Right renal pelvis (tissue), 4 donors: Measurements from ENCODE around the gene LIN28A. TPM values are rescaled to one million over a fixed set of nuclear protein-coding genes. Genes with fewer than 3 reads are reported as not detected.
"Not testable (repeated sequence)": the region's sequence is repeated elsewhere in the genome, so short reads cannot be mapped to it uniquely, and the experiment has no call there.

ENCODE experiments used
- DNase-seq, 4 donors: peaks; one replicate each; pipeline ENCODE4 v3.0.0-alpha.2; 2013; ENCODE audit warnings: low read depth in 4 of 4, low spot score in 3 of 4, missing footprints in 1 of 4
- polyA plus RNA-seq, 4 donors: library from polyadenylated mRNA; unstranded; fragments of 120-200 nt; gene quantifications; one replicate each; pipeline ENCODE4 v1.2.1, GENCODE V29; 2013; ENCODE audit not compliant: insufficient read length in 4 of 4

LIN28A gene
- polyA plus RNA-seq, 4 donors, result 0.04 to 0.09 (median 0.06) TPM

DNA sequence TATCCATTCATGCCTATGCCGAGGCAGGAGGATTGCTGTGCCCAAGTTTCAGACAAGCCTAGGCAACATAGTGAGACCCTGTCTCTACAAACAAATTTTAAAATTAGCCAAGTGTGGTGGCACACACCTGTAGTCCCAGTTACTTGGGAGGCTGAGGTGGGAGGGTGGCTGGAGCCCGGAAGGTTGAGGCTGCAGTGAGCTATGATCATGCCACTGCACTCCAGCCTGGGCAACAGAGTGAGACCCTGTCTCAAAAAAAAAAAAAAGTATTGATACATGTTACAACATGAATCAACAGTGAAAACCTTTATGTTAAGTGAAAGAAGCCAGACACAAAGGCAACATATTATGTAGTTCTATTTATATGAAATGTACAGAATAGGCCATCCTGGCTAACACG is 25.6 kb upstream of the LIN28A start:
- DNase-seq, result not testable (repeated sequence)

DNA sequence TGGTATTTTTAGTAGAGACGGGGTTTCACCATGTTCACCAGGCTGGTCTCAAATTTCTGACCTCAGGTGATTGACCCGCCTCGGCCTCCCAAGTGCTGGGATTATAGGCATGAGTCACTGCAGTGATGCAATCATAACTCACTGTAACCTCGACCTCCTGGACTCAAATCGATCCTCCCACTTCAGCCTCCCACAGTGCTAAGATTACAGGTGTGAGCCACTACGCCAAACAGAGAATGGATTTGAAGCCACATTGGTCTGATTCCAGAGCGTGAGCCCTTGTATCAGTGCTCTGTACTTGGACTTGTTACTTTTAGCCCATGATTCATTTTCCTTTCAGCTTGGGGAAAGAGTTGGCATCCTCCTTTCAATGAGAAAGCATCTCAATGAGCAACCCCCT is 23.2 kb upstream of the LIN28A start:
- no peak for DNase-seq

DNA sequence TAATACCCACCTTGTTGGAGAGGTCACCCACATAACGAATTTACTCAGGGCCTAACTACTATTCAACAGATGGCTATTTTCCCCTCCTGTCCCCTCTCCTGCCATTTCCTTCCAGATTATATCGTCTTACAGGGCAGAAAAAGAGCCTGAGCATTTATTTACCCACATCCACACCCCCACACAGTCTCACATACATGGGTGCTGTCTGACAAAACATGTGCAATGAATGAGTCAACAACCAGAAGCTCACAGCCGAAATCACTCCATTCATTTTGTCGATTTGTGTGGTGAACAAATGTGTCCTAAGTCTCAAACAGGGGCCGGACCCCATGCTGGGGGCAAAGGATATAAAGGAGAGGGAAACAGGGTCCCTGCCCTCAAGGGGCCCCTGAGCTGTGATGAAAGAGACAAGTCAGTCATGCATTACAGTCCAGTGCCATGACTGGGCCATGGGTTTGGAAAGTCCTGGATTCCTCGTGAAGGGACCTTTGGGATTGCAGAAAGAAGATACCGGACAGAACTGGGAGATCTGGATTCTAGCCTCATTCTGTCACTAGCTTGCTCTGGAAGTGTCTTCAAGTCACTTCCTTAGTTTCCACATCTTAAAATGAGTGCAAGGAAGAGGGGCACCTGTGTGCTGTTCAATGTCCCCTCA is 21.7 kb upstream of the LIN28A start:
- no peak for DNase-seq

DNA sequence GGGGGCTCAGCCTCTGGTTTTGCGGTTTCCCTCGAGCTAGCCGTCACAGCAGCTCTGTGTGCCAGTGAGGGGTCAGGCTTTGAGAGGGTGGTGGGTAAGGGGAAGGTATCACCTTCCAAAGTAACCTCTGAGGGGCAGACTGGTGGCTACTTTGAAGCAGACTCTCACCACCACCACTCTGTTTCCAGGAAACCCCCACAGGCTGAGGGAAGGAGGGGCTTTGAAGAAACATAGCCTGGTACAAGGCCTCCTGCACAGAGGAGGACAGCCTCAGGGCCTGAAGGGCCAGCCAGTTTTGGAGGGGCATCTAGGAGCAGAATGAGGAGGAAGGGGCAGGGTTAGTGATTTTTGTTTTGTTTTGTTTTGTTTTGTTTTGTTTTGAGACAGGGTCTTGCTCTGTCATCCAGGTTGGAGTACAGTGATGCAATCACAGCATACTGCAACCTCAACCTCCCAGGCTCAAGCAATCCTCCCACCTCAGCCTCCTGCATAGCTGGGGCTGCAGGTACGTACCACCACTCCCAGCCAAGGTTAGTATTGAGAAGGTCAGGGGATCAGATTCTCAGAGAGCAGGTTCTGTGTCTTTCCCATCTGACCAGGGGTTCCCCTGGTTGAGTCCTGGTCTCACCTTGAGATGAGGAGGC is 20.9 kb upstream of the LIN28A start:
- DNase-seq, result no peak

DNA sequence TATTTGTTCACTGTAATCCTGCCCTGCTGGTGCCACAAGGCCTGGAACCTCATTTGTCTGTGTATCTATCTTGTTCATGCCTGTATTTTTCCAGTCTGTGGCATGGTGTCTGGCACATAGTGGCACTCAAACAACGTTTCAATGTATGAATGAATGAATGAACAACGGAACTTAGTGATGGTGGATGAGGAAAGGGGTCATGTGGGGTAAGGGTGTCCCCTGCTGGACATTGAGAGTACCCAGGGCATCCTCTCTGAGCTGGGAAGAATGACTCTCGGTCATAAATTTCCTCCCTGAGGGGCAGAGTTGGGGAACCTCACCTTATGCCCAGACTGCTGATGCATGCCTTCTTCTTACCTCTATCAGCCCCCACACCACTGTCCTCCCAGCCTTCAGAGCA is 19.2 kb upstream of the LIN28A start:
- no peak for DNase-seq

DNA sequence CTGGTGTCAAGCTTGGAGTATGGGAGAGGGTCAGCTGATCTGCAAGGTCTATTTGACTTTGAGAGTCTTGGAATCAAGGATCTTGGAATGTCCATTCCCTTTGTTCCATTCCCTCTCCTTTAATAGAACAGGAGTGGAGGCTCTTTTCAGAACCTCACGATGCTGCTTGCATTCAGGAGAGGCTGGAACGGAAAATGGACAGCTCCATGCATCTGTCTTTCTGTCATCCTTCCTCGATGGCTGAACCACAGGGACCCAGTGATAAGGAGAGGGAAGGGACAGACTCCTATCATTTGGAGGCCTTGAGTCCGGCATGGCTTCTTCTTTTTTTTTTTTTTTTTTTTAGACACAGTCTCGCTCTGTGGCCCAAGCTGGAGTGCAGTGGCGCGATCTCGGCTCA is 14.9 kb upstream of the LIN28A start:
- no peak for DNase-seq

DNA sequence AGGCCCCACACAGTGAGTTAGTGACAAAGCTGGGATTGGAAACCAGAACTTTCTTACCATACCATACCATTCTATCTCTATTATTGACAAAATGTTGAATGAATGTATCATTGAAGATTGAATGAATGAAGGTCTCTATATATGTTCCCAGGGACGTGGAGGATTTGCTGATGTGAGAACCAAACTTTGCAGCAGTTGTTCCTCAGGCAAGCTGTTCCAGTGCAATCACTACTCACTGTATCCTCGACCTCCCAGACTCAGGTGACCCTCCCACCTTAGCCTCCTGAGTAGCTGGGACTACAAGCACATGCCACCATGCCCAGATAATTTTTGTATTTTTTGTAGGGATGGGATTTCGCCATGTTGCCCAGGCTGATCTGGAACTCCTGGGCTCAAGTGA is 11.6 kb upstream of the LIN28A start:
- no peak for DNase-seq

DNA sequence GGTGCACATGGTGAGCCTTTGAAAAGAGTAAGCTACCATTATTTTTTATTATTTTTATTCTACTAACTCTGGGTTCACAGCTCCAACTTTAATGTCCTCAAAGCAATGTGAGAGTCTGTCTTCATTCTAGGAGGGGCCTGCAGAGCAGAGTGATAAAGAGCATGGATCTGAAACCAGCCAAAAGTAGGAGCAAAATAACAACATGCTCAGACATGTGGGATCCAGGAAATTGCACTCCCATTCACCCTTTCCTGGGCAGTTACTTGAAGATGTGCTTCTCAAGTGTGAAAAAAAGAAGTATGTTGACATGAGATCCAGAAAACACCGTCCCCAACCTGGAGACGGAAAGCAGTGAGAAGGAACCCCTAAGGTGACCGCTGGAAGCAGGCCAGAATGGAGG is 8.7 kb upstream of the LIN28A start:
- DNase-seq, result no peak

DNA sequence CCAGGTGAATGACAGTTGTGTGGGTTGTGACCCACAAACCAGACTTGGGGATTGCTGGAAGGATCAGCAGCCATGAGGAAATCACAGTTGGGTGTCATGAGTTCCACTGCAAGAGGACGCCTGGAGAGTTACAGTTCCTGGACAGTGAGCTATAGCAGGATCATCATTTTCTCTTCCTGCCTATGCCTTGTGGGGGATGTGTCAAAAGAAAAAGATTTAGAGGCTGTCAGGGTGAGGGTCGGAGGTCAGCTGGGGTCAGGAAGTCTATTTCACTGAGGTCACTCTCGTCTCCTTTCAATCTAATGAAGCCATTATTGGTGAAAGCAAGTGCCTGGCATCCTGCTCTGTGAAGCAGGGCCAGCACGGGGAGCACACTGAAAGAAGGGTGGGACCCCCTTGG is 7.0 kb upstream of the LIN28A start:
- DNase-seq, result no peak

DNA sequence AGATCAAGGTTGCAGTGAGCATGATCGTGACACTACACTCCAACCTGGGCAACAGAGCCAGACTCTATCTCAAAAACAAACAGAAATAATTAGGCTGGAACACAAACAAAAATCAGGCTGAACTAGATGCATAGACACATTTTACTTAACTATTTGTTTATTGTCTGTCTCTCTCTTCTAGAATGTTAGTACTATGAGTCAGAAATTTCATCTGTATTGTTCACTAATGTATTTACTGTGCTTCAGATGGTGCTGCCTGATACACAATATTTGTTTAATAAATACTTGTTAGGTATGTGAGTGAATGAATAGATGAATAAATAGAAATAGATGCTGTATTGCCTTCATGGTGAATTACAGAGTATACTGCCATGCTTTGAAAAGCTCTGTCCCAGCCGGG is 6.0 kb upstream of the LIN28A start:
- DNase-seq, result no peak

DNA sequence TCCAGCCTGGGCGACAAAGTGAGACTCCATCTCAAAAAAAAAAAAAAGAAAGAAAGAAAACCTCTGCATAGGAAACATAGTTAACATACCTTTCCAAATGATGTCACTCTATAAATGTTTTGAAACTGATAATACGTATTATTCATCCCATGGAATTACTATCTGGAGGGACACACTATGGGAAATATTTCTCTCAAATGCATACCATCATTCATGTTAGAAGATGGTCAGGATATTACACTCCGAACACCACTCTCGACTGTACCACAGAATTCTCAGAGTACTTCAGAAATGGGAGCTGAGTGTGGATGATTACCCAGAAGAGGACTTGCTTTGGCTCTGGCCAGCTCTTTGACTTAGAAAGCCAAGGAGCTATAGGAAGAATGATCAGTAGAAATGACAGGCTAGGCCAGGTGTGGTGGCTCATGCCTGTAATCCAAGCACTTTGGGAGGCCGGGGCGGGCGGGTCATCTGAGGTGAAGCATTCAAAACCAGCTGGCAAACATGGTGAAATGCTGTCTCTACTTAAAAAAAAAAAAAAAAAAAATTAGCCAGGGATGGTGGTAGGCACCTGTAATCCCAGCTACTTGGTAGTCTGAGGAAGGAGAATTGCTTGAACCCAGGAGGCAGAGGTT is 5.2 kb upstream of the LIN28A start:
- no peak for DNase-seq

DNA sequence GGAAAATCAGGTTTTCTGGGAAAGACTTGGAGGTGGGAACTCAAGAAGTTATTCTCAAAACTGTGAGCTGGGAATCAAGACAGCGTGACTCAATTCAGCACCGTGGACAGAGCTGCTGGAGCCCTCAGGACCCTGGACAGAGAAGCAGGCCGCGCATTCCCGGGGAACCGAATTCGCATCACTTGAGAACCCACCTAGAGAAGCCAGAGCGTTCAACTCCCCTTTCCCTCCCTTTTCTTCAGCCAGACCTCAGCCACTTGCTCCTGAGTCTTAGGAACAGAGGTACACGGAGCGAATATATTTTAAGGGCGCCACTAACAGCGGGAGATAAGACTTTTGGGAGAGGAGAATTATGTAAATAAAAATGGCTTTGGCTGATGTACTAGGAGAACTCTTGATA is 2.0 kb upstream of the LIN28A start:
- DNase-seq, result peak; percentile 77 to 85 (median 84)

DNA sequence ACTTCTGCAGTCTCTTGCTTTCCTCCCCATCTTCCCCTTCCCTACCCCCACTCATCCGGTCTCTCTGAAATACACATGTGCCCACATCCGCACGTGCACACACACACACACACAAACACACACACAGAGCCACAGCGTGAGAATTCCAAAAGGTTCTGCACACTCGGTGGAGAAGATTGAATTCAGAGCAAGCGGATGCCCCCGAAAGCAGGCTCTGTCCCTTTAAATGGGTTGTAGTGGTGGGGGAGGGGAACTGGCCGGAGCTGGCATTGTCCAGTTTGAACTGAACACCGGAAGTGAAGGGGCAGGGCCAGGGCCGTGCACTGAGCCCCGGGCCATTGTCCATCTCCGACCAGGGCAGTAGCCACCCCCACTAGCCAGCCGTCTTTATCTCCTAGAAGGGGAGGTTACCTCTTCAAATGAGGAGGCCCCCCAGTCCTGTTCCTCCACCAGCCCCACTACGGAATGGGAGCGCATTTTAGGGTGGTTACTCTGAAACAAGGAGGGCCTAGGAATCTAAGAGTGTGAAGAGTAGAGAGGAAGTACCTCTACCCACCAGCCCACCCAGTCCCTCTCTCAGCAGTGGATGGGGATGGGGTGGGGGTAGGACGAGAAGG is 1.3 kb upstream of the LIN28A start:
- DNase-seq, result no peak

DNA sequence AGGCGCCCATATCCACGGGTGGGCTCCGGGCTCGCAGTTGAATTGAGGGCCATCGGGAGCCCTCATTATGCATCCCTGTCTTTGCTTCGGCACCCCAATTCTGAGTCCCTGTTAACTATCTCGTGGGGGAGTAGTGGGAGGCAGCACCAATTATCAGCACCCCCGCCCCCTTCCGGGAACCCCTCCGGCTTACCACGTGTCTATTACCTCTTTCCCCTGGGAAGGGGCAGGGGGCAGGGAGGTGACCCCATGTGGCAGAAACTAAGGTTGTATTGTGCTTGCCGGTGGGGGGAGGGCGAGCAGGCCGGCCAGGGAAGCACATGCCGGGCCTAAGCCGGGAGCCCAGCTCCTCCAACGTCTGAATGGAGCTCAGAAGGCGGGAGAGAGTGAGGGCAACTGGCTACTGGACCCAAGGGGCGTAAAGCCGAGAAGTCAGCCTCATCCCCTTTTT is 1.0 kb downstream of the LIN28A start:
- DNase-seq, result no peak

DNA sequence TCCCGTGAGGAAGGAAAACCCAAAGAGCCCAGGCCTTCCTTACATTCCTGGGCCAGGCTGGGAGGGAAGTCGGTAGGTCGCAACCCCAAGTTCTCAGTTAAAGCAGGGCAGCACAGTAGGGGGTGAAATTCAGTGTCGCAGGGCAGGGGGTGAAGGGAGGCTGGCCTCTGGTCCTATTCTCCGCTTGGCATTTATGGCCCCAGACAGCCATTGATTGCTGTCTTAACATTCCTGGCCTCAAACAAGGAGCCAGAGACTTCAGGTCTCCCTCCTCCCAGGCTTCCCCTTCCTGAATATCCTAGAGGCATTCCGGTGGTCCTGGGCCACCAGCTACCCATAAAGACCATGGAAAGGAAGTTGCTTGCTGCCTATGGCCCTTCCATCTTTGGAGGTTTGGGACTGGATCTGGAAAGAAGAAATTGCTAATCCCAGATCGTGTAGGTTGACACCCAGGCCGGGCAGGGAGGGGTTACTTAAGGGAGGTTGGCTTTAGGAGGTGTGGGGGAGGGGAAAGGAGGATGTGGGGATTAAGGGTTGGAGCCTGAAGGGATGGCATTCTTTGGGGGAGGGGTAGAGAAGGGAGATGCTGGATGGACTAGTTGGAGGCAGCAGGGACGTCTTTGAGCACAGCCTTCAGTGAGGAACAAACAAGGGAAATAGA is 1.7 kb downstream of the LIN28A start:
- DNase-seq, result no peak

DNA sequence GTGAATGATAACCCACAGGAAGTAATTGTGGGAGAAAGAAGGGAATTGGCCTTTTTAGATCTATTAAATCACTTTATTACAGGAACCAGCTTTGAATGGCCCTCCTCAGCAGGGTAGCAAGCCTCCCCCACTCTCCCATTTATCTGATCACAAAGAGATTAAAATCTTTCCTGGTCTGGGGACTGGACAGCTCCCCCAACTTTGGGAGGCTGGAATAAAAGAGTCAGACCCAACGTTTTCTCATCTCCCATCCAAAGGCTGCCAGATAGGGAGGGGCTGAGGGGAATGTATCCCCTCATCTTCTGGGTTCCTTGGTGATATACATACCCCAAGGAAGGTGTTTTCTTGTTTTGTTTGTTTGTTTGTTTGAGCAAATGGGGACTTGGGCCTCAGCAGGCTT is 2.4 kb downstream of the LIN28A start:
- no peak for DNase-seq

DNA sequence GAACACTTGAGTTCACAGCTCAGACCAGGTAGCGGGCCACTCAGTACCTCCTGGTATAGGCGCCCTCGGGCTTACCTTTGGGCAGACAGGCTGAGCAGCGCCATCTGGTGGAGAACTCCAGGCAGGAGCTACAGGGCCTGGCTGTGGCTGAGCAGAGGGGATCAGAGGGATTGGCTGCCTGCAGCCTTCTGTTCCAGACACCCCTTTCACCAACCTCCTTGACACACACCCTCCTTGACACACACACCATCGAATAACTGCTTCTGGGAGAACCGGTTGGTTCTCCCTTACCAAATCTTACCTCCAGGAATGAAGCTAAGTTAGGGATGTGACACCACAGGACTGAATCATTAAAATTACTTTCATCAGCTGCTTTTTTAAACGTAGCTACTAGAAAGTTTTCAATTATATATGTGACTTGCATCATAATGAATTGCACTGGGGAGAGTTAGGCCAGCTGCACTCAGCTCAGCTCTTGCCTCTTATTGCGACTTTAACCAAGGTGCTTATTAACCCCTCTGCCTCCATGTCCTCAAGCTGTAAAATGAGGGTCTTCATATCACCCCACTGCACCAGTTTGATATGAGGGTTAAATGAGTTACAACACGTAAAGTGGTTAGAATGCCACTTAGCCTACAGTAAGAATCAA is 6.6 kb downstream of the LIN28A start:
- peak in 3 of 4 donors; percentile 23 to 40 (median 38) for DNase-seq

DNA sequence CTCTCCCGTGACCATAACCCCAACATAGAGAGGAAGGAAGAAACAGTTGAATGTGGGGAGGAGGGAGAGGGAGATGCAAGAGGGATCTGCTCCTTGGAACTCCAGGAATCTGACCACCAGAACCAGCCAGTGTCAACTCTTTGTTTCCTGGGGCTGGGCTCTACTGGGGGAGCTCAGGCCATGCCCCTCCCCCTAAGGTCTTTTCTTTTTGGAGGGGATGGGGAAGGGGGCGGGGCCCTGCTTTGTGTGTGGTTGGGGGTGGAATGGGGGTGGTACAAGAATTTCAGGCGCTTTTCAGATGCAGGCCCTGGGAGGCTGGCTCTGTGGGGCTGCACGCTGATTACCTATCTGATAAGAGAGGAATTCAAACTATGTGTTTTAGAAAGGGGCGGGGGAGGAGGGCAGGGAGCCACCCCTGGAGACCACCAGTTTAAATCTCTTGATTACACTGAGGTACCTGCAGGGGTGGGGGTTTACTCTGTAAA is 8.3 kb downstream of the LIN28A start:
- DNase-seq, result no peak

DNA sequence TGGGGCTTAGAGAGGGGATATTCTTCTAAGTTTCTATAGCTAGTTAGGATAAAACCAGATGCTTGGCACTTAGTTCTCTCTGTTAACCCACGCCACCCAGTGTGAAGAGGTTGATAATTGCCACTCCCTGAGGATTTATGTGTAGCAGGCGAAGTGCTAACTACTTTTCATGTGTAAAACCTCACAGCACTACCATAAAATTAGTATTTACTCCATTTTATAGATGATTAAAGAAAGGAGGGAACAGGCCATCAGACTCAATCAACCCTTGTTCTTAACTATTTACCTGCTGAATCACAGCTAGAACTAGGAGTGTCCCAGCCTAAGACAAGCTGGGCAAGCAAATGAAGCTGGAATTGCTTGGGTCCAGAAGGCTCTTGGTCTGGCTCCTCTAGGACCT is 8.9 kb downstream of the LIN28A start:
- no peak for DNase-seq

DNA sequence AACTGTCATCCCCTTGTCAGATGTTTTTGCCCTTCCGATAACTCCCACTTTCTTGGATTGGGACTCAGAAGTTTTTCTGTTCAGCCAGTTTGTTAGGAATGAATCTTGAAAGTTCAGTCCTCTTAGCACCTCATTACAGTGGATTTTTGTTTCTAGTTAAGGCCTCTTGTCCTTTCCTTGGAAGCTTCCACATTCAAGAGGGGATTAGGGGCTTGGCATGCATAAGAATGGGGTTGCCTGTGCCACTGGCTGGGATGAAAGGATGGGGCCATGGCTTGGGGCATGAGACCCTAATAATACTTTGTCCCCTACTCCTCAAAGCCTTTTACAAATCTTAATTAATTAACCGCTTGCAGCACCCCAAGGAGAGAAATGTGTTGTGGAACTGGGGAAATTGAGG is 19.1 kb downstream of the LIN28A start:
- DNase-seq, result no peak
